ENCODE results near the gene CSF3R. TPM values are rescaled to one million over a fixed set of nuclear protein-coding genes. Genes with fewer than 3 reads are reported as not detected.

The CSF3R gene
- total and polyA plus RNA-seq, 2 of the 4 experiments (the other 2 are of a cell fraction): not detected

DNA sequence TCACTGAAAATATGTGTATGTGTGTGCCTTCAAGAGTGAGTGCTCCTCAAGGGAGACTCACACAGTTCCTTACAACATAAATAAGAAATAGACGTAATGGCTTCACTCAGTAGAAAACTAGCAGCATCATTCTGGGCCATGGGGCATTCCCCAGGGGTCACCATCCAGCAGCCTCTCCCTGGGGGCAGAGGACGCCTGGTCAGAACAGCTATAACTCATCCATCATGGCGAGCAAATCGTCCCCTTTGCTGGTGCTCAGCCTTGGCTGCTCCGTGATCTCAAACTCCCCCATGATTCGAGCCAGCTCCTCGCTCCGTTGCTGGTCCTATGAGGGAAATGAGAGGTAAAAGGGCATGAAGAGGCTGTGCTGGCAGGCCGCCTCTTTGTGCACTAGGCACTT is 64.8 kb downstream of the CSF3R start:
- H2AK5ac ChIP-seq (ENCODE audit: low read depth, low read length): no peak overlapping the region
- H3K14ac ChIP-seq (replicated peaks; ENCODE audit: low read depth, low read length): no peak overlapping the region
- DNase-seq (no peak), ATAC-seq (ENCODE audit: low read depth) (no peak)
- H2AFZ ChIP-seq (replicated peaks; ENCODE audit: low read length, poor library complexity): no peak overlapping the region
- H4K8ac ChIP-seq (ENCODE audit: low read depth in 2 of 2, low read length in 2 of 2): no peak overlapping the region
- H4K5ac ChIP-seq (ENCODE audit: low read depth, low read length): no peak overlapping the region
- H3K9ac ChIP-seq (ENCODE audit: low read depth, low read length): no peak overlapping the region
- H3K27me3 ChIP-seq (ENCODE audit: control insufficient read depth, insufficient read depth, low read length): no peaks in the 10 kb centered on the region
- no peak overlapping the region for H3K23ac ChIP-seq (ENCODE audit: low read depth, low read length)
- no TSS peak for BruUV-seq (replicated peaks)
- intact Hi-C loops (cut with micrococcal nuclease) (no loop called here), dilution Hi-C loops (cut with HindIII; ENCODE audit: low sequenced_read_pairs, unreplicated experiment) (no loop called here), in situ Hi-C loops (cut with MboI; ENCODE audit: low sequenced_read_pairs) (loop anchor here (25.0 kb wide), 1 partner anchor 306 kb away; no protein-coding TSS in a partner anchor)
- no peak overlapping the region for H2BK120ac ChIP-seq (ENCODE audit: low read depth, low read length)
- H3K4me1 ChIP-seq (ENCODE audit: control insufficient read depth, insufficient read depth, low read length): peaks cover 5% of the 10 kb centered on the region
- no peak overlapping the region for H3K4me2 ChIP-seq (ENCODE audit: low read depth, low read length)
- H2AK9ac ChIP-seq (replicated peaks; ENCODE audit: low read depth, low read length, poor library complexity): no peak overlapping the region
- H4K20me1 ChIP-seq (ENCODE audit: insufficient read depth, low read length): no peaks in the 10 kb centered on the region
- H2BK15ac ChIP-seq (ENCODE audit: low read depth, low read length): no peak overlapping the region
- no peak overlapping the region for H2BK5ac ChIP-seq (ENCODE audit: low read depth, low read length, poor library complexity, severe bottlenecking)
- peaks cover 2% of the 10 kb centered on the region; the same call in 1 of the 2 replicates for H3K36me3 ChIP-seq (ENCODE audit: control insufficient read depth, insufficient read depth, low read length)
- TF ChIP-seq FOS (IDR thresholded peaks at IDR 0.05; ENCODE audit: low read depth, low read length): no peak
- no peak for TF ChIP-seq NFE2L2 (IDR thresholded peaks at IDR 0.05; ENCODE audit: low read depth, low read length)
- no peak for TF ChIP-seq RCOR1 (IDR thresholded peaks at IDR 0.05; ENCODE audit: insufficient replicate concordance, low read length)
- no peak for TF ChIP-seq ELK1 (IDR thresholded peaks at IDR 0.05; ENCODE audit: borderline replicate concordance, low read depth, low read length)
- TF ChIP-seq CEBPB (IDR thresholded peaks at IDR 0.05; ENCODE audit: low read depth, low read length): no peak
- no peak for TF ChIP-seq MAFK (IDR thresholded peaks at IDR 0.05; ENCODE audit: low read depth, low read length)
- no peak for TF ChIP-seq CHD1 (IDR thresholded peaks at IDR 0.05; ENCODE audit: low read depth, low read length)
- TF ChIP-seq, protein P1, sequence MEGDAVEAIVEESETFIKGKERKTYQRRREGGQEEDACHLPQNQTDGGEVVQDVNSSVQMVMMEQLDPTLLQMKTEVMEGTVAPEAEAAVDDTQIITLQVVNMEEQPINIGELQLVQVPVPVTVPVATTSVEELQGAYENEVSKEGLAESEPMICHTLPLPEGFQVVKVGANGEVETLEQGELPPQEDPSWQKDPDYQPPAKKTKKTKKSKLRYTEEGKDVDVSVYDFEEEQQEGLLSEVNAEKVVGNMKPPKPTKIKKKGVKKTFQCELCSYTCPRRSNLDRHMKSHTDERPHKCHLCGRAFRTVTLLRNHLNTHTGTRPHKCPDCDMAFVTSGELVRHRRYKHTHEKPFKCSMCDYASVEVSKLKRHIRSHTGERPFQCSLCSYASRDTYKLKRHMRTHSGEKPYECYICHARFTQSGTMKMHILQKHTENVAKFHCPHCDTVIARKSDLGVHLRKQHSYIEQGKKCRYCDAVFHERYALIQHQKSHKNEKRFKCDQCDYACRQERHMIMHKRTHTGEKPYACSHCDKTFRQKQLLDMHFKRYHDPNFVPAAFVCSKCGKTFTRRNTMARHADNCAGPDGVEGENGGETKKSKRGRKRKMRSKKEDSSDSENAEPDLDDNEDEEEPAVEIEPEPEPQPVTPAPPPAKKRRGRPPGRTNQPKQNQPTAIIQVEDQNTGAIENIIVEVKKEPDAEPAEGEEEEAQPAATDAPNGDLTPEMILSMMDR (conservative IDR thresholded peaks at IDR 0.05; ENCODE audit: low read depth, low read length): no peak
- TF ChIP-seq POLR2A (IDR thresholded peaks at IDR 0.05; ENCODE audit: low read depth, low read length): no peak
- TF ChIP-seq MAZ (IDR thresholded peaks at IDR 0.05; ENCODE audit: borderline replicate concordance, low read depth, low read length): no peak
- TF ChIP-seq RAD21 (IDR thresholded peaks at IDR 0.05; ENCODE audit: low read length): no peak
- TF ChIP-seq SMC3 (IDR thresholded peaks at IDR 0.05; ENCODE audit: low read depth, low read length): no peak
- no peak for TF ChIP-seq USF2 (IDR thresholded peaks at IDR 0.05; ENCODE audit: low read depth, low read length)
- no peak for TF ChIP-seq MXI1 (IDR thresholded peaks at IDR 0.05; ENCODE audit: borderline replicate concordance, low read depth, low read length)
- H4K91ac ChIP-seq (ENCODE audit: insufficient read depth, low read depth, low read length): no peak overlapping the region
- POLR2A ChIA-PET (ENCODE audit: unreplicated experiment): interaction anchor here (0.5 kb wide), 1 partner anchor 1691 kb away, joined by 4 read pairs; no protein-coding TSS in a partner anchor
- H3K9me1 ChIP-seq (ENCODE audit: insufficient read depth, low read length): no peaks in the 10 kb centered on the region
- H3K18ac ChIP-seq (ENCODE audit: low read depth, low read length): no peak overlapping the region
- no peak overlapping the region for H3K4ac ChIP-seq (ENCODE audit: low read depth, low read length)
- H3K56ac ChIP-seq (ENCODE audit: extremely low read depth, insufficient read depth, low read length): no peak overlapping the region
- no peaks in the 10 kb centered on the region for H3K79me1 ChIP-seq (ENCODE audit: low read depth in 1 of 2, low read length in 2 of 2)
- H3K4me3 ChIP-seq (ENCODE audit: insufficient read depth, low read depth, low read length): no peak overlapping the region
- H3K27ac ChIP-seq (ENCODE audit: insufficient read depth, low read length): no peak overlapping the region
- H2BK20ac ChIP-seq (ENCODE audit: low read depth, low read length): no peak overlapping the region
- H3K9me3 ChIP-seq (ENCODE audit: control insufficient read depth, insufficient read depth, low read length): no peaks in the 10 kb centered on the region
- CTCF ChIA-PET: no interaction called here
- no CpG with 5 or more reads among the region's 9 CpGs for WGBS, 2 experiments (ENCODE audit: extremely low coverage in 2 of 2, insufficient read length in 1 of 2)

All from IMR-90 (cell line).